ENCODE measurements around the gene SNAPC2.
A peak's percentile ranks its signal among the peaks of the same experiment; 100 is the strongest.
"Not testable (repeated sequence)": the region's sequence is repeated elsewhere in the genome, so short reads cannot be mapped to it uniquely, and the experiment has no call there.

The SNAPC2 gene

GRCh38 chr19:7933828-7934725 is 13.9 kb downstream of the SNAPC2 start:
- no peak for DNase-seq (ENCODE audit: low read depth, low spot score)

DNA sequence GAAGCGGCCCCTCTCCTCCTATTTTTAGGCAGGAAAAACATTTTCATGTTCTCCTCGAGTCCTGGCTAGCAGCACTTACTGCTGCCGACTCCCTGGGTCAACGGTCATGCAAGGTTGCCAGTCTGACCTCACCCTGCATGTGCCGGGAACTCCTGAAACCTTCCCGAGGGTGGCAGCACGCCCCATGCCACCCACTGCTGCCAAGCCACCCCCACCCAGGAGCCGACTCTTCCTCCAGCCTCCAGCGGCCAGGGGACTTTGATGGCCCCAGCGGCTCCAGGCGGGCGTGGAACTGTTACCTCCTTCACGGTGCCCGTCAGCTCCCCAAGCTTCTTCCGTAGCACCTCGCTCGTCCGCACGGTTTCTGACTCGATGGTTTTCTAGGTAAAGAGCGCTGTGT is 14.6 kb downstream of the SNAPC2 start:
- DNase-seq (ENCODE audit: low read depth, low spot score), result no peak

DNA sequence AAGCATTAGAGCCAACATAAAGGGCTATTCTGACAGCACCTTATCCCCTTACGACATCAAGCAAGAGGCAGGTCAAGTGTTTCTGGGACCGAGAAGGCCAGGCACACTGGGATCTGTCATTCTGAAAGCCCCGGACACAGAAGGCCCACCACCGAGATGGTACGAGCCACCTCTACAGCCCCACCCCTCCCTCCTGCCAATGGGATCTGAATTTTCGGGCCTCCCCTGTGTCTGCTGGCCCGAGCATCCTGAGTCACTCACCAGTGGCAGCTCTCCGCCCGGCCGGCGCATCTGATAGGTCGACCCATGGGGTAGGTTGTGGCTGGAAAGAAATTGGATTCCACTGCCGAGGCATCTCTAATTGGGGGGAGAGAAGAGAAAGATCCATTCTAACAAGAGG is 20.7 kb downstream of the SNAPC2 start:
- DNase-seq (ENCODE audit: low read depth, low spot score), result no peak

GRCh38 chr19:7941895-7942596 is 21.9 kb downstream of the SNAPC2 start:
- DNase-seq (ENCODE audit: low read depth, low spot score), result no peak

GRCh38 chr19:7942981-7943443 is 22.9 kb downstream of the SNAPC2 start:
- DNase-seq (ENCODE audit: low read depth, low spot score), result no peak

DNA sequence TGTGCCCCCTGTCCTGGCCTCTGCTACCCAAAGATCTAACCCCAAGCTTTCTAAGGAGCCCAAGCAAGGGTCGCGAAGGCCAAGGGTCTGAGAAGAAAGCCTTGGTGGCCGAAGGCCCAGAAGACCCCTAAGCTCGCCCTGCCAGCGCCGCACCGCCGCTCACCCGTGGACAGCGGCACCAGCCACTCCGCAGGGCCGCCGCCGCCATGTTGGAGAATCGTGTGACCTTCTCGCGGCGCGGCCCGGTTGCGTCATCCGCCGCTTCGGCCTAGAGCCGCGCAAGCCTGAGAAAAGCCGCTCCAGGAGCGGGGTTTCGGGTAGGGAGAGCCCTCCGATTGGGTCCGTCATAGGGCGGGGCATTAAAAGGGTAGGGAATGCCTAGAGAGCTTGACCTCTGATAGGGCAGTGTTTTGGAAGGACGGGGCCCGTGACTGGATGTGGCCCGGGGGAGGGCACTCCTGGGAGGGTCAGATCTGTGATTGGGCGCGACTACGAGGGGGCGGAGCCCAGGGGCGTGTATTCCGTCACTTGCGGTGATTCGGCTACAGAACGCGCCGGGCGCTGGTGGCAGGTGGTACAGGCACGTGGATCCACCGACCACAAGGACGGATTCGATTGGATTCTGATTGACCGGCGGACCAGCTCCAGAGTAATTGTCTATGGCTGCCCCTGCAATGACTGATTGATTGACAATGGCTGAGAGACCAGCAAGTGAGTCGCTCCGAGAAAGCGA is 23.5 kb downstream of the SNAPC2 start, which contains the start of gene TIMM44:
Gene TIMM44 (minus strand): TSS at position 223 of the 733 bp plus-strand sequence. CDS start 15 bp downstream, at position 208.
- DNase-seq (ENCODE audit: low read depth, low spot score), result peak; percentile 100

DNA sequence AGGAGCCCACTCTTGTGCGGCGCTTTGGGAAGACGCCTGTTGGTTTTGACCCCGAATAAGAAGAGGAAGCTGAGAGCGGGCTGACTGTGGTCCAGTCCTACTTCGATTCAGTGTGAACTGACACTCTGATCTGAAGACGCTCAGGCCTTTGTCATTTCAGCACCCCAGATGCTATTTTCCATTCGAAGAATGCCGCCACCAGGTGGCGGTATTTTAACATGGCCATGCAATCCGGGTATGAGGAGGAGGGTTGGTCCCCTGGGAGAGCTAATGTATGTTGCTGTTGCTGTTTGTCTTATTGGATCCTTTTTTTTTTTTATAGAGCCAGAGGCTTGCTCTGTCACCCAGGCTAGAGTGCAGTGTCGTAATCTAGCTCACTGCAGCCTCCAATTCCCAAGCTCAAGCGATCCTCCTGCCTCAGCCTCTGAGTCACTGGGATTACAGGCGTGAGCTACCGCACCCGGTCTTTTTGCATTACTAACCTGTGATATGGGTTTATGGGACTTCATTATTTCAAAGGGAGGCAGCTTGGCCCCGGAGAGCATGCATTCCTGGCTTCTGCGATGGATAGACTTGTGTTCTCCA is 24.1 kb downstream of the SNAPC2 start:
- DNase-seq (ENCODE audit: low read depth, low spot score), result peak; percentile 95

GRCh38 chr19:7947939-7948338 is 27.8 kb downstream of the SNAPC2 start:
- no peak for DNase-seq (ENCODE audit: low read depth, low spot score)

DNA sequence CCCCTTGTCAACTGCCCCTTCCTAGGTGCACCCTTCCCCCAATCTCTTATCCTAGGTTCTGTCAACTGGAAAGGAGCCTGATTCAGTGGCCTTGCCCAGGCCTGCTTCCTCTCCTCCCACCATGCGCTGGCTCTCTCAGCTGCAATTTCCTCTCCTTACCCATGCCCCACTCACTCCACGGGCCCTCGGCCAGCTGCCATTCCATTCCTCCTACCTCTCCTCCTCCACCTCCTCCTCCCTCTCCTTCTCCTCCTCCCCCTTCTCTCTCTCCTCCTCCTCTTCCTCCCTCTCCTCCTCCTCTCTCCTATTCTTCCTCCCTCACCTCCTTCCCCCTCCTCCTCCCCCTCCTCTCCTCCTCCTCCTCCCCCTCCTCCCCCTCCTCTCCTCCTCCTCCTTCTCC is 32.9 kb downstream of the SNAPC2 start:
- DNase-seq (ENCODE audit: low read depth, low spot score), result no peak

DNA sequence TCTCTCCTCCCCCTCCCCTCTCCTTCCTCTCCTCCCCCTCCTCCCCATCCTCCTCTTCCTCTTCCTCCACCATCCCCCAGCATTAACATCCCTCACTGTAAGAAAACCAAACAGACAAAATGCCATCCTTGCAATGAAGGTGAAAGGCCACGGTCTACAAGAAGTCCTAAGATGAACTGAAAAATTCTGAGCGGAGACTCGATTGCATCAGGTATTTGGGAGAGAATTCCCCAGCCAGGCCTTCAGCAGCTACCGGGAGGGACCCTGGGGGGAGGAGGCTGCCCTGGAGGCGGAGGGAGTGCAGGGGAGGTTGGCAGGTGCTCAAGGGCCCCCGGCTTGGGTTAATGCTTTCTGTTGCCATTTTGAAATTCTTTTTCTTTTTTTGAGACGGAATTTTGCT is 33.4 kb downstream of the SNAPC2 start:
- DNase-seq (ENCODE audit: low read depth, low spot score), result peak; percentile 36

DNA sequence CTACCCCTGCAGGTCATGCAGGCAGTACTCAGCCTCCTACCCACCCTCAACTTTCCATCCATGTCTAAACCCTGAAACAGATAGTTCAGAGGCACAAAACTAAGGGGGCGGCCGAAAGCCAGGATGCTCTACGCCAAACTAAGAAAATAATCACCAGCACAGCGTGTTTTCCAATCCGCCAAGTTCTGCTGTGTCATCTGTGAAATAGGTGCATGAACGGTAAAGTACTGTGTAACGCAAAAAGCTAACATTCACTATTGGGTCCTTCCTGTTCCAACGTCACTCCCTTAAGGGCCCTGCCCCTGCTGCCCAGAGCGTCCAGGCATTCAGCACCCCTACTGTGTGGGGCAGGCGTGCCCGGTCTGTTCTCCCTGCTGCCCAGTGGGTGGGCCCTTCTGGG is 35.6 kb downstream of the SNAPC2 start:
- no peak for DNase-seq (ENCODE audit: low read depth, low spot score)

GRCh38 chr19:7959211-7959610 is 39.1 kb downstream of the SNAPC2 start:
- no peak for DNase-seq (ENCODE audit: low read depth, low spot score)

- DNase-seq (ENCODE audit: low read depth, low spot score), result not testable (repeated sequence)
These were observed 40.9 kb downstream of the SNAPC2 start for GRCh38 chr19:7961082-7961481.

DNA sequence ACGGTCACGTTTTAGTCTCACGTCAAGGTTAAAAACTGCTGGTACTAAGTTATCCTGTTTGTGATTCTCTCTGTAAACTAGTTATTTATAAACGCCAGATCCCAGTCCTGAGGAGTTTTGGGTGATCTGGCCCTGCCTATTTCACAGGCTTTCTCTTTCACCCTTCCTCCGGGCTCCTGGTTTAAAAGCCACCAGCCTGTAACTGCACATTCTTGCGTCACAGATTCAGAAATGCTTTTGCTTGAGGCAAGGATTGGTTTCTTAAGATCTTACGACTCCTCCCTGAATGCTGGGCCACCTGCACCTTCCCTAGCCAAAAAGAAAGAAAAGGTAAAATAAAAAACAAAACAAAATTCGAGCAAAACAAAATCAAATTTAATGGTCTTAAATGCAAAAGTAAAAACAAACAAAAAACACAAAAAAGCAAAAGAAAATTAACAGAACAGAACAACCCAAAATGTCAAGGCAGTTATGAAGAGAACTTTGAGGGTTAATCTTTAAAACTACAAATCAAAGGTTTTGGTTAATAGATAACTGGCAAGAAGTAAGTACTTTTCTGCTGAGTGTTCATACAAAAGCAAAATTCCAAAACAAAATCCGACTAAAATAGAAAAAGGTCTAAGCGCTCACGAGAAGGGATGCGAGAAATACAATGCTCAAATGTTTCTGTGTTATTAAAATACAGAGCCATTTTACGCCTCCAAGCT is 41.9 kb downstream of the SNAPC2 start:
- no peak for DNase-seq (ENCODE audit: low read depth, low spot score)

DNA sequence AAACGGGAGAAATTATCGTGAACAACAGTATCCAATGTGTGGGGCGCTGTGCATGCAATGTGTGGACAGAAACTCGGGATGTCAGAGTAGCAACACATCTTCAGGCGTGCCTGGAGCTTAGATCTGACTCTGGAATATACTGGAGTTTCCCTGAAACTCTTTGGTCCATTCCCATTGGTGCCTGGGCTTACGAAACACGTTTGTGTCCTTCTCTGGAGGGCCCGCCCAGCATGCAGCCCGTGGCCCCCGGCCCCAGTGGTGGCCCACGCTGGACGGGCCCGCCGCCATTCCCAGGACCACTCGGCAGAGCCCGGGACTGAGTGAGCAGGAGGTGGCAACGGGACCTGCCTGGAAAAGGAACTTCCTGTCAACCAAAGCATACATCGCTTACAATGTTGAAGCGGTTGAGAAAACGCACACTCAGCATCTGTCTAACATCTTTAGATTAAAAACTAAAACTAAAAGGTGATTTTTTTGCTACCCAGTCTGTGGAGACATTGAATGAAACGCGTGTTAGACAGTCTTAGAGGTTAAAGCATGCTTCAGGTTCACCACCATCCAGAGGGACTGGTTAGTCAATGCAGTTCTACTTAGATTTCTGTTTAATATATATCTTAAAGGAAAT is 42.6 kb downstream of the SNAPC2 start:
- DNase-seq (ENCODE audit: low read depth, low spot score), result no peak

- DNase-seq (ENCODE audit: low read depth, low spot score), result no peak
These were observed 43.4 kb downstream of the SNAPC2 start for GRCh38 chr19:7963566-7963965.

DNA sequence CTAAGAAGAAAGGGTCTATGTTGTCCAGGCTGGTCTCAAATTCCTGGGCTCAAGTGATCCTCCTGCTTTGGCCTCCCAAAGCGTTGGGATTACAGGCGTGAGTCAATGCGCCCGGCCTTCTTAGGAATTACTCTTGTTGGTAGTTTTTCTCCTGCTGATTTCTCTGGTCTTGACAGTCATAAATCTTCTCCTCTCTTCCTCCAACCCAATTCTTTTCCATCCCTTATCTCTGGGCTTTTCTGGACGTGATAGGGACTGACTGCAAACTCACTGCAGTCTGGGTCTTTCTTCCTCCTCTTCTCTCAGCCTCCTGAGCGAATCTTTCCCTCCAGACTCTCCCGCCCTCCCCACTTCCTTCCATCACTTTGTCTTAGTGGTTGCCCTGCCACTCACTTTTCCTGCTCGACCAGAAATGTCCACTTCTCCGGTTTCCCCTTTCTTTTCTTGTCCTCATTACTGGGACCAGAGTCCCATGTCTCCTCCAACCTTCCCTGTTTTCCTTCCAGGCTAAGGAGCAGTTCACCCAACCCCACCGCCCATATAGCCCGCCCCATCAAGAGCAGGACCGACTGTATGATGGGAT is 45.2 kb downstream of the SNAPC2 start:
- peak; percentile 51 for DNase-seq (ENCODE audit: low read depth, low spot score)

DNA sequence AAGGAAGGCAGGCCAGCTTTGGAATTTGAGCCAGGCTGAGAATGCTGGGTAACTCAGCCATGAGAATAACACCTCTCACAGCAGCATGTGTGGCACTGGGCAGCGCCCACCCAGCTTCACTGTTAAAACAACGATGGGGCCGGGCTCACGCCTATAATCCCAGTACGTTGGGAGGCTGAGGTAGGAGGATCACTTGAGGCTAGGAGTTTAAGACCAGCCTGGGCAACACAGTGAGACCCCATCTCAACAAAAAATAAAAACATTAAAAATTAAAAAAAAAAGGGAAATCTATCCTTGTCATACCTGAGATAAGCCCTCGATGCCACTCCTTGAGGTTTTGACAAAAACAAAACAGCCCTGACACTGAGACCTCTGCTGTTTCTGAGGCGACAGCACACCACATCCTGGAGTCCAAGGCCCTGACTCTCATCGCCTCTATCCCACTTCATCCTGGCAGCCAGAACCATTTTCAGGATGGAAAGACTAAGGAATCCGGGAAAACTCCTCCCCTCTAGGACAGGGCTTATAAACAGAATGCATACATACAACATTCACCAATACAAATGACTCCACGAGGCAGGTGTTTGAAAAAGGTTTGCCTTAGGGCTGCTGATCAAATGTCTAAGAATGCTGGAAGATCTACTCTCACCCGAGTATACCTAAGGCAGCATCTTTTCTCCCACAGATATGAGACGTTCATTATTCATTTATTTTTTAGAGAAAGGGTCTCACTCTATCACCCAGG is 46.0 kb downstream of the SNAPC2 start:
- DNase-seq (ENCODE audit: low read depth, low spot score), result no peak

DNA sequence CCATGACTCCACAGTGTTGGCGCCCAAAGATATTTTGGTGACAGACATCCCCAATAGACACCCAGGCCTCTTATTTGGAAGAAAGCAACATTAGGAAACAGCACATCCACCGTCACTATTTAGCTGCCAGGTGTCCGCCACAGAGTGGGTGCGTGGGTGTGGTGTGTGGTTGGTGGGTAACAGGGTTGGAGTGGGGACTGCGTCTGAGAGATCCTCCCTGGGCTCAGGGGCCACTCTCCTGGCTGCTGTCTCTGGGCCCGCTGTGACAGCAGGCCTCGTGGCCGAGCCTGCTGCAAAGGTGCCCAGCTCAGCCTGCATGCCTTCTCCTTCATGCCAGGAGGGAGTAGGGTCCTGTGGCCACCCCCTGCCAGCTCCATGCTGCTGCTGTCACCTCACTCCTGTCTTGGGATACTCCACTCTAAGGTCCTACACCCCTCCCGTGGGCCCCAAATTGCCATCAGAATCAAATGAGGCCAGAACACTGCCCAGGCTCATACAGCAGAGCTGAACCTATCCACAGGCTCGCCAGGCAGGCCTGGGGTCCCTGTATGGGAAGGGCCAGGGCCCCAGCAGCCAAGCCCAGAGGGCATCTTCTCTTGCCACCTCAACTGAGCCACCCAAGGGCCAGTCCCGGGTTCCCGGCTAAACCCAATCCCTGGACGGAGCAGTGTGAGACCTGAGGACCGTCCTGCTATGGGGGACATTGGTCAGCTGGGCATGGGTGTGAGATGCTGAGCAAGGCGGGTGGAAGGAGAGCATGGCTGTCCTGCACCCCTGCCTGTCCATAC is 48.1 kb downstream of the SNAPC2 start:
- no peak for DNase-seq (ENCODE audit: low read depth, low spot score)
